Measurements from ENCODE around the gene HIF1AN.

The HIF1AN gene

GRCh38 chr10:100535715-100536353 lies at the start of gene HIF1AN:
Gene HIF1AN, plus strand, starts transcription at chr10:100535943. Its CDS starts 16 bp downstream, at chr10:100535959.
- peak; percentile 96 for TF ChIP-seq CTCF (IDR thresholded peaks at IDR 0.05; ENCODE audit: low read depth, low read length)
- peak; percentile 97 for DNase-seq (ENCODE audit: low read depth in 2 of 2)
- peak within 1 kb of the TSS; percentile 70 to 72 for H3K4me3 ChIP-seq (replicated peaks in 1 of 2; ENCODE audit: low read depth in 2 of 2, low read length in 2 of 2)

- no peak for TF ChIP-seq CTCF (IDR thresholded peaks at IDR 0.05; ENCODE audit: low read depth, low read length)
- DNase-seq (ENCODE audit: low read depth in 2 of 2), result no peak
- no peak overlapping the region for H3K4me3 ChIP-seq (replicated peaks in 1 of 2; ENCODE audit: low read depth in 2 of 2, low read length in 2 of 2)
Observed at GRCh38 chr10:100487529-100487928, 48.2 kb upstream of the HIF1AN start.

- TF ChIP-seq CTCF (IDR thresholded peaks at IDR 0.05; ENCODE audit: low read depth, low read length), result no peak
- no peak overlapping the region for H3K4me3 ChIP-seq (replicated peaks in 1 of 2; ENCODE audit: low read depth in 2 of 2, low read length in 2 of 2)
- no peak for DNase-seq (ENCODE audit: low read depth in 2 of 2)
Observed at GRCh38 chr10:100489396-100489795, 46.3 kb upstream of the HIF1AN start.

GRCh38 chr10:100490531-100490930 lies 45.2 kb upstream of the HIF1AN start:
- no peak overlapping the region for H3K4me3 ChIP-seq (replicated peaks in 1 of 2; ENCODE audit: low read depth in 2 of 2, low read length in 2 of 2)
- no peak for TF ChIP-seq CTCF (IDR thresholded peaks at IDR 0.05; ENCODE audit: low read depth, low read length)
- DNase-seq (ENCODE audit: low read depth in 2 of 2), result no peak

- no peak overlapping the region for H3K4me3 ChIP-seq (replicated peaks in 1 of 2; ENCODE audit: low read depth in 2 of 2, low read length in 2 of 2)
- TF ChIP-seq CTCF (IDR thresholded peaks at IDR 0.05; ENCODE audit: low read depth, low read length), result no peak
- no peak for DNase-seq (ENCODE audit: low read depth in 2 of 2)
Observed at GRCh38 chr10:100496567-100496966, 39.2 kb upstream of the HIF1AN start.

- DNase-seq (ENCODE audit: low read depth in 2 of 2), result no peak
Observed at GRCh38 chr10:100498059-100498458, 37.7 kb upstream of the HIF1AN start.

More at GRCh38 chr10:100498059-100498458, 37.7 kb upstream of the HIF1AN start:
- TF ChIP-seq CTCF (IDR thresholded peaks at IDR 0.05; ENCODE audit: low read depth, low read length), result no peak
- no peak overlapping the region for H3K4me3 ChIP-seq (replicated peaks in 1 of 2; ENCODE audit: low read depth in 2 of 2, low read length in 2 of 2)
